Measurements from ENCODE around the gene CARMIL3. TPM values are rescaled to one million over a fixed set of nuclear protein-coding genes. Genes with fewer than 3 reads are reported as not detected.

CARMIL3 gene
- total and polyA plus RNA-seq, 2 of the 4 experiments (the other 2 are of a cell fraction) = under 0.01 TPM; not detected in 1

- no peak overlapping the region for H3K9ac ChIP-seq (ENCODE audit: low read depth, low read length)
- in situ Hi-C loops (cut with MboI; ENCODE audit: low sequenced_read_pairs) = loop anchor here (5.0 kb wide), 1 partner anchor 33 kb away; the partner anchor contains the start of gene PCK2
- H3K27ac ChIP-seq (ENCODE audit: insufficient read depth, low read length) = no peak overlapping the region
- DNase-seq (no peak), ATAC-seq (ENCODE audit: low read depth) (no peak)
- H3K27me3 ChIP-seq (ENCODE audit: control insufficient read depth, insufficient read depth, low read length) = peaks cover 30% of the 10 kb centered on the region; the same call in 1 of the 2 replicates
- no peak overlapping the region for H2AK5ac ChIP-seq (ENCODE audit: low read depth, low read length)
- intact Hi-C loops (cut with micrococcal nuclease) = loop anchor here (1.0 to 2.0 kb wide), 5 partner anchors 31 to 238 kb away; partner anchors contain the start of gene IRF9
- H3K4me2 ChIP-seq (ENCODE audit: low read depth, low read length) = no peak overlapping the region
- H4K8ac ChIP-seq (ENCODE audit: low read depth in 2 of 2, low read length in 2 of 2) = no peak overlapping the region
- WGBS, 2 experiments (ENCODE audit: extremely low coverage in 2 of 2, insufficient read length in 1 of 2) = 100% methylated on average over 1 of the region's 10 CpGs; no CpG with 5 or more reads in 1 of the 2 experiments
- H2AK9ac ChIP-seq (replicated peaks; ENCODE audit: low read depth, low read length, poor library complexity) = no peak overlapping the region
- no peaks in the 10 kb centered on the region for H4K20me1 ChIP-seq (ENCODE audit: insufficient read depth, low read length)
- H3K79me1 ChIP-seq (ENCODE audit: low read depth in 1 of 2, low read length in 2 of 2) = no peaks in the 10 kb centered on the region
- no peak overlapping the region for H3K4ac ChIP-seq (ENCODE audit: low read depth, low read length)
- dilution Hi-C loops (cut with HindIII; ENCODE audit: low sequenced_read_pairs, unreplicated experiment) = no loop called here
- no peak overlapping the region for H3K18ac ChIP-seq (ENCODE audit: low read depth, low read length)
- TF ChIP-seq POLR2A (IDR thresholded peaks at IDR 0.05; ENCODE audit: low read depth, low read length) = no peak
- no peak for TF ChIP-seq CEBPB (IDR thresholded peaks at IDR 0.05; ENCODE audit: low read depth, low read length)
- TF ChIP-seq RCOR1 (IDR thresholded peaks at IDR 0.05; ENCODE audit: insufficient replicate concordance, low read length) = no peak
- no peaks in the 10 kb centered on the region for H3K36me3 ChIP-seq (ENCODE audit: control insufficient read depth, insufficient read depth, low read length)
- no peak overlapping the region for H3K56ac ChIP-seq (ENCODE audit: extremely low read depth, insufficient read depth, low read length)
- H2AFZ ChIP-seq (replicated peaks; ENCODE audit: low read length, poor library complexity) = no peak overlapping the region
- no peak overlapping the region for H2BK5ac ChIP-seq (ENCODE audit: low read depth, low read length, poor library complexity, severe bottlenecking)
- H3K4me1 ChIP-seq (ENCODE audit: control insufficient read depth, insufficient read depth, low read length) = no peaks in the 10 kb centered on the region
- no peak overlapping the region for H3K4me3 ChIP-seq (ENCODE audit: insufficient read depth, low read depth, low read length)
- POLR2A ChIA-PET (ENCODE audit: unreplicated experiment) = no interaction called here
- H3K14ac ChIP-seq (replicated peaks; ENCODE audit: low read depth, low read length) = no peak overlapping the region
- H2BK20ac ChIP-seq (ENCODE audit: low read depth, low read length) = no peak overlapping the region
- H4K5ac ChIP-seq (ENCODE audit: low read depth, low read length) = no peak overlapping the region
- CTCF ChIA-PET = interaction anchor here (0.7 to 2.7 kb wide), 6 partner anchors 18 to 54 kb away, joined by 4 to 41 read pairs (median 6); no protein-coding TSS in a partner anchor
- no peak overlapping the region for H3K23ac ChIP-seq (ENCODE audit: low read depth, low read length)
- H2BK120ac ChIP-seq (ENCODE audit: low read depth, low read length) = no peak overlapping the region
- H3K9me1 ChIP-seq (ENCODE audit: insufficient read depth, low read length) = no peaks in the 10 kb centered on the region
- no TSS peak for BruUV-seq (replicated peaks)
- no peak overlapping the region for H2BK15ac ChIP-seq (ENCODE audit: low read depth, low read length)
- H3K9me3 ChIP-seq (ENCODE audit: control insufficient read depth, insufficient read depth, low read length) = no peaks in the 10 kb centered on the region
- H4K91ac ChIP-seq (ENCODE audit: insufficient read depth, low read depth, low read length) = no peak overlapping the region
Measured at GRCh38 chr14:24058951-24059475, 7.2 kb downstream of the CARMIL3 start.

Measured in IMR-90 (cell line).